Embryonic facial prominence (tissue), 1 donor: ENCODE measurements around the gene ZNF423.

Source experiments
- DNase-seq: peaks from one replicate; pipeline ENCODE4 v3.0.0-alpha.2; 2016; ENCODE audit errors: extremely low spot score

The ZNF423 gene

GRCh38 chr16:49726155-49726554 lies 129.8 kb downstream of the ZNF423 start:
- no peak for DNase-seq

GRCh38 chr16:49725651-49726050 lies 130.3 kb downstream of the ZNF423 start:
- no peak for DNase-seq

- DNase-seq = no peak
Measured at GRCh38 chr16:49724774-49725173, 131.1 kb downstream of the ZNF423 start.

GRCh38 chr16:49723310-49723709 lies 132.6 kb downstream of the ZNF423 start:
- DNase-seq = no peak

- no peak for DNase-seq
Measured at GRCh38 chr16:49720225-49720624, 135.7 kb downstream of the ZNF423 start.

- no peak for DNase-seq
Measured at GRCh38 chr16:49717689-49718088, 138.2 kb downstream of the ZNF423 start.

GRCh38 chr16:49716339-49716934 lies 139.5 kb downstream of the ZNF423 start:
- DNase-seq = peak; percentile 28

- DNase-seq = no peak
Measured at GRCh38 chr16:49713770-49714169, 142.1 kb downstream of the ZNF423 start.

- DNase-seq = no peak
Measured at GRCh38 chr16:49712542-49712941, 143.4 kb downstream of the ZNF423 start.

- DNase-seq = no peak
Measured at GRCh38 chr16:49712106-49712505, 143.8 kb downstream of the ZNF423 start.

- no peak for DNase-seq
Measured at GRCh38 chr16:49709057-49709456, 146.9 kb downstream of the ZNF423 start.

GRCh38 chr16:49708491-49708890 lies 147.4 kb downstream of the ZNF423 start:
- DNase-seq = no peak

- no peak for DNase-seq
Measured at GRCh38 chr16:49706620-49707355, 149.1 kb downstream of the ZNF423 start.

- no peak for DNase-seq
Measured at GRCh38 chr16:49704586-49705155, 151.2 kb downstream of the ZNF423 start.

- no peak for DNase-seq
Measured at GRCh38 chr16:49703483-49703882, 152.4 kb downstream of the ZNF423 start.

- DNase-seq = peak; percentile 72
Measured at GRCh38 chr16:49701789-49702494, 154.0 kb downstream of the ZNF423 start.

- no peak for DNase-seq
Measured at GRCh38 chr16:49701065-49701685, 154.7 kb downstream of the ZNF423 start.

- DNase-seq = peak; percentile 68
Measured at GRCh38 chr16:49700251-49701064, 155.5 kb downstream of the ZNF423 start.

GRCh38 chr16:49699841-49700175 lies 156.1 kb downstream of the ZNF423 start:
- no peak for DNase-seq

GRCh38 chr16:49698931-49699840 lies 156.7 kb downstream of the ZNF423 start:
- peak; percentile 60 for DNase-seq
